WTC11 (cell line): Measurements from ENCODE around the gene AP1S1. TPM values are rescaled to one million over a fixed set of nuclear protein-coding genes. Genes with fewer than 3 reads are reported as not detected.

ENCODE experiments used
- ATAC-seq: fragments of 200-7000 bp; cut with Tn5 transposase; 2 replicates; pipeline ENCODE4 v1.10.0; 2021; ENCODE audit warnings: mild to moderate bottlenecking, moderate library complexity
- CTCF ChIA-PET: fragments of 300-600 bp; sonication (Branson Sonifier 250); formaldehyde crosslinking; loops from one replicate; lab custom pipeline; 2021; ENCODE audit warnings: antibody characterized with exemption; lab: Charles Lee
- POLR2A ChIA-PET: fragments of 350-600 bp; sonication (Branson Sonifier 250); formaldehyde crosslinking; loops from one replicate; lab custom pipeline; 2021; ENCODE audit warnings: antibody characterized with exemption; lab: Charles Lee
- DNase-seq: peaks from one replicate; pipeline ENCODE4 v3.0.0; 2021; ENCODE audit warnings: low spot score
- H3K27ac Mint-ChIP-seq: 2 replicates; pipeline ENCODE4 v1.8.0; 2021; ENCODE audit warnings: mixed read lengths
- H3K27me3 Mint-ChIP-seq: 2 replicates; pipeline ENCODE4 v1.8.0; 2021; ENCODE audit warnings: low read depth, mild to moderate bottlenecking, moderate library complexity, mixed read lengths
- H3K36me3 Mint-ChIP-seq: 2 replicates; pipeline ENCODE4 v1.8.0; 2021; ENCODE audit warnings: mixed read lengths
- H3K4me1 Mint-ChIP-seq: 2 replicates; pipeline ENCODE4 v1.8.0; 2022; ENCODE audit warnings: mixed read lengths
- H3K4me3 Mint-ChIP-seq: 2 replicates; pipeline ENCODE4 v1.8.0; 2021; ENCODE audit warnings: mild to moderate bottlenecking, moderate library complexity, mixed read lengths
- H3K9me3 Mint-ChIP-seq: 2 replicates; pipeline ENCODE4 v1.8.0; 2021; ENCODE audit warnings: mixed read lengths
- CREB1 ChIP-seq: sonication (generic); formaldehyde crosslinking; IDR thresholded peaks from 2 replicates; pipeline ENCODE4 v1.8.0; 2023; ENCODE audit warnings: mild to moderate bottlenecking, missing genetic modification reagents
- CREM ChIP-seq: sonication (generic); formaldehyde crosslinking; IDR thresholded peaks from 2 replicates; pipeline ENCODE4 v1.8.1; 2022; ENCODE audit warnings: mild to moderate bottlenecking, missing genetic modification reagents, moderate library complexity
- E2F1 ChIP-seq: sonication (generic); formaldehyde crosslinking; IDR thresholded peaks from 2 replicates; pipeline ENCODE4 v1.8.0; 2022; ENCODE audit warnings: mild to moderate bottlenecking, missing genetic modification reagents
- ETV6 ChIP-seq: sonication (generic); formaldehyde crosslinking; IDR thresholded peaks from 2 replicates; pipeline ENCODE4 v1.8.1; 2022; ENCODE audit warnings: mild to moderate bottlenecking, missing genetic modification reagents
- FOXJ3 ChIP-seq: sonication (generic); formaldehyde crosslinking; IDR thresholded peaks from 2 replicates; pipeline ENCODE4 v1.9.0; 2021; ENCODE audit warnings: missing genetic modification reagents, mild to moderate bottlenecking, borderline replicate concordance
- JAZF1 ChIP-seq: fragments of 250-450 bp; sonication (Bioruptor Pico); IDR thresholded peaks from 2 replicates; pipeline ENCODE4 v1.9.0; 2021; ENCODE audit warnings: moderate library complexity, mild to moderate bottlenecking, inconsistent platforms
- JUN ChIP-seq: sonication (generic); formaldehyde crosslinking; IDR thresholded peaks from 2 replicates; pipeline ENCODE4 v1.8.0; 2023; ENCODE audit warnings: mild to moderate bottlenecking, missing genetic modification reagents
- NR1H2 ChIP-seq: sonication (generic); formaldehyde crosslinking; IDR thresholded peaks from 2 replicates; pipeline ENCODE4 v1.9.0; 2021; ENCODE audit warnings: mild to moderate bottlenecking, moderate library complexity, missing genetic modification reagents
- NR2C2 ChIP-seq: sonication (generic); formaldehyde crosslinking; IDR thresholded peaks from 2 replicates; pipeline ENCODE4 v1.8.0; 2022; ENCODE audit warnings: mild to moderate bottlenecking, missing genetic modification reagents
- NR3C1 ChIP-seq: sonication (generic); formaldehyde crosslinking; conservative IDR thresholded peaks from 2 replicates; pipeline ENCODE4 v1.8.1; 2023; ENCODE audit warnings: low read depth, mild to moderate bottlenecking, missing genetic modification reagents
- PRDM15 ChIP-seq: sonication (generic); formaldehyde crosslinking; IDR thresholded peaks from 2 replicates; pipeline ENCODE4 v1.8.0; 2022; ENCODE audit warnings: missing genetic modification reagents
- TP53 ChIP-seq: sonication (generic); formaldehyde crosslinking; IDR thresholded peaks from 2 replicates; pipeline ENCODE4 v1.8.1; 2023; ENCODE audit warnings: mild to moderate bottlenecking, missing genetic modification reagents
- ZBTB43 ChIP-seq: sonication (generic); formaldehyde crosslinking; IDR thresholded peaks from 2 replicates; pipeline ENCODE4 v1.8.1; 2023; ENCODE audit warnings: mild to moderate bottlenecking, missing genetic modification reagents
- ZNF121 ChIP-seq: sonication (generic); formaldehyde crosslinking; IDR thresholded peaks from 2 replicates; pipeline ENCODE4 v1.8.0; 2023; ENCODE audit warnings: missing genetic modification reagents
- ZNF396 ChIP-seq: fragments of 250-450 bp; sonication (Bioruptor Pico); IDR thresholded peaks from 2 replicates; pipeline ENCODE4 v1.8.0; 2021; ENCODE audit warnings: mild to moderate bottlenecking, moderate library complexity, borderline replicate concordance
- ZNF423 ChIP-seq: fragments of 250-450 bp; sonication (Bioruptor Pico); IDR thresholded peaks from 2 replicates; pipeline ENCODE4 v2.1.2; 2022; ENCODE audit warnings: mild to moderate bottlenecking, moderate library complexity
- ZNF671 ChIP-seq: fragments of 250-450 bp; sonication (Bioruptor Pico); IDR thresholded peaks from 2 replicates; pipeline ENCODE4 v1.8.0; 2021; ENCODE audit warnings: mild to moderate bottlenecking
- total RNA-seq: library from RNA; stranded (reverse); gene quantifications from 3 replicates; pipeline ENCODE4 v1.2.3, GENCODE V29; 2021
- TF ChIP-seq, protein P1 (sequence below): sonication (generic); formaldehyde crosslinking; IDR thresholded peaks from 2 replicates; pipeline ENCODE4 v1.8.1; 2022; ENCODE audit warnings: missing genetic modification reagents, borderline replicate concordance

The AP1S1 gene
- total RNA-seq, 1 experiment from 2014 or later = 60.7 TPM

- ATAC-seq = no peak
- Mint-ChIP-seq H3K36me3 (no peaks in the 10 kb centered on the region), H3K27ac (no peak overlapping the region), H3K9me3 (no peaks in the 10 kb centered on the region), H3K27me3 (peaks cover 6% of the 10 kb centered on the region), H3K4me3 (no peak overlapping the region), H3K4me1 (peaks cover 35% of the 10 kb centered on the region)
- no peak for TF ChIP-seq FOXJ3 (CRISPR knock-in tag)
- TF ChIP-seq, protein P1, sequence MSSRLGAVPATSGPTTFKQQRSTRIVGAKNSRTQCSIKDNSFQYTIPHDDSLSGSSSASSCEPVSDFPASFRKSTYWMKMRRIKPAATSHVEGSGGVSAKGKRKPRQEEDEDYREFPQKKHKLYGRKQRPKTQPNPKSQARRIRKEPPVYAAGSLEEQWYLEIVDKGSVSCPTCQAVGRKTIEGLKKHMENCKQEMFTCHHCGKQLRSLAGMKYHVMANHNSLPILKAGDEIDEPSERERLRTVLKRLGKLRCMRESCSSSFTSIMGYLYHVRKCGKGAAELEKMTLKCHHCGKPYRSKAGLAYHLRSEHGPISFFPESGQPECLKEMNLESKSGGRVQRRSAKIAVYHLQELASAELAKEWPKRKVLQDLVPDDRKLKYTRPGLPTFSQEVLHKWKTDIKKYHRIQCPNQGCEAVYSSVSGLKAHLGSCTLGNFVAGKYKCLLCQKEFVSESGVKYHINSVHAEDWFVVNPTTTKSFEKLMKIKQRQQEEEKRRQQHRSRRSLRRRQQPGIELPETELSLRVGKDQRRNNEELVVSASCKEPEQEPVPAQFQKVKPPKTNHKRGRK = peak; percentile 78; the same call in 1 of the 2 replicates
- no peak for TF ChIP-seq JUN (CRISPR knock-in tag)
- no peak for TF ChIP-seq CREB1
- TF ChIP-seq ETV6 (CRISPR knock-in tag) = no peak
- TF ChIP-seq, all 79 proteins: peak for 1
- CTCF ChIA-PET = interaction anchor here (0.5 to 8.1 kb wide), 11 partner anchors 10 to 97 kb away, joined by 3 to 217 read pairs (median 4); partner anchors contain the start of genes CLDN15, SERPINE1 and TRIM56
- DNase-seq = no peak
- POLR2A ChIA-PET = no interaction called here
These were observed 14.0 kb upstream of the AP1S1 start for GRCh38 chr7:101140339-101140699.

GRCh38 chr7:101140746-101141382, 13.4 kb upstream of the AP1S1 start:
- DNase-seq (no peak), ATAC-seq (no peak)
- TF ChIP-seq E2F1 (CRISPR knock-in tag) = no peak
- no peak for TF ChIP-seq TP53 (CRISPR knock-in tag)
- no peak for TF ChIP-seq PRDM15
- TF ChIP-seq ZNF423 (CRISPR knock-in tag) = no peak
- no peak for TF ChIP-seq JUN (CRISPR knock-in tag)
- no peak for TF ChIP-seq JAZF1 (CRISPR knock-in tag)
- TF ChIP-seq FOXJ3 (CRISPR knock-in tag) = no peak
- no peak for TF ChIP-seq CREM (CRISPR knock-in tag)
- TF ChIP-seq NR1H2 (CRISPR knock-in tag) = no peak
- no peak for TF ChIP-seq NR2C2 (CRISPR knock-in tag)
- TF ChIP-seq ZNF396 (CRISPR knock-in tag) = no peak
- no peak for TF ChIP-seq ZNF671 (CRISPR knock-in tag)
- TF ChIP-seq NR3C1 (CRISPR knock-in tag) = no peak
- TF ChIP-seq ZBTB43 (CRISPR knock-in tag) = no peak
- TF ChIP-seq ZNF121 = no peak
- peaks cover 32% of the 10 kb centered on the region for H3K4me1 Mint-ChIP-seq
- no peaks in the 10 kb centered on the region for H3K9me3 Mint-ChIP-seq
- POLR2A ChIA-PET = no interaction called here
- no peak overlapping the region for H3K4me3 Mint-ChIP-seq
- no peak overlapping the region for H3K27ac Mint-ChIP-seq
- CTCF ChIA-PET = interaction anchor here (0.5 to 8.1 kb wide), 13 partner anchors 11 to 142 kb away, joined by 3 to 217 read pairs (median 3); partner anchors contain the start of genes CLDN15, SERPINE1, TRIM56 and VGF
- H3K27me3 Mint-ChIP-seq = peaks cover 6% of the 10 kb centered on the region
- no peaks in the 10 kb centered on the region for H3K36me3 Mint-ChIP-seq
